Transverse colon (tissue), 3 donors: Measurements from ENCODE around the gene TNS1.

Experiments used
- CTCF ChIP-seq, 5 experiments: fragments of 200-600 bp in 3 of 5; fragments of 450-650 bp in 2 of 5; sonication (generic) in 3 of 5; IDR thresholded peaks; 1 replicate in 2 of 5; 2 replicates in 3 of 5; pipeline ENCODE4 v1.5.1; 2016 to 2017; ENCODE audit warnings: antibody characterized with exemption in 5 of 5, inconsistent platforms in 3 of 5, mild to moderate bottlenecking in 2 of 5, moderate library complexity in 1 of 5
- EP300 ChIP-seq: sonication (generic); formaldehyde crosslinking; IDR thresholded peaks from one replicate; pipeline ENCODE4 v1.6.1; 2017; ENCODE audit warnings: antibody characterized with exemption, low read depth
- POLR2A ChIP-seq: fragments of 450-650 bp; IDR thresholded peaks from one replicate; pipeline ENCODE4 v1.6.1; 2016; ENCODE audit warnings: antibody characterized with exemption, mild to moderate bottlenecking, moderate library complexity

GRCh38 chr2:218027426-218028188, 24.8 kb upstream of the TNS1 start:
- TF ChIP-seq EP300: no peak
- TF ChIP-seq CTCF (IDR thresholded peaks at IDR 0.05): no peak
- no peak for TF ChIP-seq POLR2A
